Prostate gland (tissue), 2 donors: ENCODE data around the gene MRPS5.

Source experiments
- POLR2A ChIP-seq: fragments of 450-650 bp; IDR thresholded peaks from one replicate; pipeline ENCODE4 v1.6.1; 2016; ENCODE audit warnings: antibody characterized with exemption, mild to moderate bottlenecking
- POLR2AphosphoS5 ChIP-seq: sonication (generic); formaldehyde crosslinking; IDR thresholded peaks from one replicate; pipeline ENCODE4 v1.6.1; 2017; ENCODE audit warnings: antibody characterized with exemption
- TF ChIP-seq, protein P1 (sequence below), 4 experiments: fragments of 200-600 bp in 2 of 4; fragments of 450-650 bp in 2 of 4; sonication (generic) in 2 of 4; IDR thresholded peaks; 1 replicate in 3 of 4; 2 replicates in 1 of 4; pipeline ENCODE4 v1.5.1; 2016 to 2019; ENCODE audit warnings: antibody characterized with exemption in 4 of 4, mild to moderate bottlenecking in 2 of 4, moderate library complexity in 2 of 4

DNA sequence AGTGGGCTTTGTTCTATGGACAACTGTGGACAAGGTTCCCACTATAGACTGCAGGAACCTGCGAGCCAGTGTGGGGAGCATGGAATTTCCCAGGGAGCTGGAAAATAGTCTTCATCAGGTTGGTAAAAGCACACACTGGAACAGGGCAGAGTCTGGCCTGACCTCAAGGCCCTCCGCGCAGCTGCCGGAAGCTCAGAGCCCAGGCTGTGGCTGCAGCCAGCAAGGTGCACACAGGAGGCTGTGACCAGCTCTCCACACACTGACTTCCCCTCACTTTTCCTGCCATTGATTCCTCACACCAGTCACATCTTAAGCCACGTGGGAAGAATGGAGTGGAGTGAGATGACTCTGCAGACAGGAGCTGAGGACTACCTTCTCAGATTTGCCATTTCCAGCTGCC is 77.0 kb downstream of the MRPS5 start:
- TF ChIP-seq, protein P1, sequence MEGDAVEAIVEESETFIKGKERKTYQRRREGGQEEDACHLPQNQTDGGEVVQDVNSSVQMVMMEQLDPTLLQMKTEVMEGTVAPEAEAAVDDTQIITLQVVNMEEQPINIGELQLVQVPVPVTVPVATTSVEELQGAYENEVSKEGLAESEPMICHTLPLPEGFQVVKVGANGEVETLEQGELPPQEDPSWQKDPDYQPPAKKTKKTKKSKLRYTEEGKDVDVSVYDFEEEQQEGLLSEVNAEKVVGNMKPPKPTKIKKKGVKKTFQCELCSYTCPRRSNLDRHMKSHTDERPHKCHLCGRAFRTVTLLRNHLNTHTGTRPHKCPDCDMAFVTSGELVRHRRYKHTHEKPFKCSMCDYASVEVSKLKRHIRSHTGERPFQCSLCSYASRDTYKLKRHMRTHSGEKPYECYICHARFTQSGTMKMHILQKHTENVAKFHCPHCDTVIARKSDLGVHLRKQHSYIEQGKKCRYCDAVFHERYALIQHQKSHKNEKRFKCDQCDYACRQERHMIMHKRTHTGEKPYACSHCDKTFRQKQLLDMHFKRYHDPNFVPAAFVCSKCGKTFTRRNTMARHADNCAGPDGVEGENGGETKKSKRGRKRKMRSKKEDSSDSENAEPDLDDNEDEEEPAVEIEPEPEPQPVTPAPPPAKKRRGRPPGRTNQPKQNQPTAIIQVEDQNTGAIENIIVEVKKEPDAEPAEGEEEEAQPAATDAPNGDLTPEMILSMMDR (IDR thresholded peaks at IDR 0.05) = no peak
- TF ChIP-seq POLR2A (no peak), POLR2AphosphoS5 (no peak)
